ENCODE results near the gene TPP1.

The TPP1 gene

GRCh38 chr11:6625156-6625831 lies 6.1 kb upstream of the TPP1 start:
- H3K4me3 Mint-ChIP-seq, result no peak overlapping the region
- H3K27me3 Mint-ChIP-seq, result no peaks in the 10 kb centered on the region
- H3K9me3 Mint-ChIP-seq, result no peaks in the 10 kb centered on the region
- H3K27ac Mint-ChIP-seq, result no peak overlapping the region
- no peaks in the 10 kb centered on the region for H3K36me3 Mint-ChIP-seq
- H3K4me1 Mint-ChIP-seq, result peaks cover 22% of the 10 kb centered on the region

GRCh38 chr11:6623391-6624363 lies 4.5 kb upstream of the TPP1 start:
- Mint-ChIP-seq H3K4me1 (peaks cover 22% of the 10 kb centered on the region), H3K9me3 (no peaks in the 10 kb centered on the region), H3K4me3 (no peak overlapping the region), H3K36me3 (no peaks in the 10 kb centered on the region), H3K27me3 (no peaks in the 10 kb centered on the region), H3K27ac (no peak overlapping the region)

DNA sequence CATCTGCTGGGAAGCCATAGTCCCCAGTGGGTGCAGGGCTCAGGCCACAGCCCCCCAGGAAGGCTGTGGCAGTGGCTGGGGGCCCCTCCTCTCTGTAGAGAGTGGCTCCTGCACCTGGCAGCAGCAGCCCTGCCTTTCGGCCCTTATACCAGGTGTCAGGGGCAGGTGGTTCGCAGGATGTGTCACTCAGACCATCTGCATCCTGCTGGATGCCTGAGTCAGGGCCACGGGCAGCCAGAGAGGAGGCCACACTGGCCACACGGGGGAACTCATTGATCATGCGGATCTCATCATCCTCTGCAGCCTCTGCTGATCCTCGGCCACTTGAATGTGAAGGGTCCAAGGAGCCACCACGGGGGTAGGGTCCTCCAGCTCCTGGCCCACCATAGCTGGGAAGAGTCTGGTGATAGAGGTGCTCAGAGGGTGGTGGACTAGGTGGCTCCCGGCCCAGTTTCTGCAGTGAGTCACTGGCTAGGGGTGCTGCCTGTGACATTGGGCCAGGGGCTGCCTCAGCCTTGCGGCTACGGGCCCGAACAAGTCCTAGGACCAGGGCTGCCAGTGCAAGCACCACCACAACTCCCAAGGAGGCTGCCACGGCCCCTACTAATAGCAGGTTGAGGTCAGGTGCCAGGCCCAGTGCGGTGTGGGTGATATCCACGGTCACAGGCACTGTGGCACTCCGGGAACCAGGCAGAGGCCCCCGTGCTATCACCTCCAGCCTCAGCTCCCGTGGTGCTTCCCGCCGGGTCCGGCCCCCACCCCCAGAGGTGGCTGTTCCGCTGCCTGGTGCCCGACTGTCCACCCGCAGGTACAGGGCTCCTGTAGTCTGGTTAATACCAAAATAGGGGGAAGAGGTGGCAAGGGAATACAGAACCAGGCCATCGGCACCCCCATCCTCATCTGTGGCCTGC lies 3.3 kb upstream of the TPP1 start:
- Mint-ChIP-seq H3K27ac (no peak overlapping the region), H3K9me3 (no peaks in the 10 kb centered on the region), H3K4me1 (peaks cover 13% of the 10 kb centered on the region), H3K27me3 (no peaks in the 10 kb centered on the region), H3K36me3 (no peaks in the 10 kb centered on the region), H3K4me3 (no peak overlapping the region)

DNA sequence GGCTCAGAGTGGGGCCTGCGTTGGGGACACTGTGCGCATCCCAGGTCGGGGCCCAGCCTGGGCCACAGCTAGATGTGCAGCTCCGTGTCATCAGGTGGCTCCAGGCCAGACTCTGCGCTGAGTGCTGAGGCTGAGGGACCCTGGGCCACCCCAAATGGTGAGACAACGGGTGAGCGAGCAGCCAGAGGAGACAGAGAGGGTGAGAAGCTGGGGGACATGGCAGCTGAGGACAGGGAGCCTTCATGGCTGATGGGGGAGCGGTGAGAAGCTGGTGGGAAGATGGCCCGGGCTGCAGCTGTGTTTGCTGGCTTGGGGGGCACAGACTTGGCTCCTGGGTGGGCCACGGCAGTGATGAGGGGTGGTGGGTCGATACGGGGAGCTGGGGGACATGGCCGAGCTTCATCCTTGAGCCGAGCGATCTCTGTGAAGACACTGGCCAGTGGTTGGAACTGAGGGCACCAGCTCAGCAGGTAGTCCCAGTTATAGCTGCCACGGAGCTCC lies 2.5 kb upstream of the TPP1 start:
- Mint-ChIP-seq H3K9me3 (no peaks in the 10 kb centered on the region), H3K27me3 (no peaks in the 10 kb centered on the region), H3K4me1 (peaks cover 6% of the 10 kb centered on the region), H3K27ac (no peak overlapping the region), H3K36me3 (no peaks in the 10 kb centered on the region), H3K4me3 (no peak overlapping the region)

DNA sequence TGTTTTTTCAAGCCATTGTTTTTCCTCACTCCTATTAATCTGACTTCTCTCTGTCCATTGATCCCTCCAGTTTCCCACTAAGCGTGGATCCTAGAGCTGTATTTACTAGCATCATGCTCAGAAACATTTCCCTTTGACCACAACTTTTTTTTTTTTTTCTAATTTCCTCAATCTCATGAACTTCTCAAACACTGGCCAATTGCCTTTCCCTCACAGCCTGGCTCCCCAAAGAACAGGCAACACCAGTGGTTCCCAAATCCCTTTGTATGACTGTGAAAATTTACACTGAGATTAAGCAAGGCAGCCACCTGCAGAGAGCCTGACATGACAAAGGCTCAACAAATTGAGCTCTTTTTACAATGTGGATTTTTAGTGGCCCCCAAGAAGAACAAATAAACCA lies 1.4 kb upstream of the TPP1 start:
- H3K4me3 Mint-ChIP-seq, result no peak overlapping the region
- H3K27ac Mint-ChIP-seq, result no peak overlapping the region
- H3K9me3 Mint-ChIP-seq, result no peaks in the 10 kb centered on the region
- peaks cover 11% of the 10 kb centered on the region for H3K4me1 Mint-ChIP-seq
- no peaks in the 10 kb centered on the region for H3K27me3 Mint-ChIP-seq
- peaks cover 4% of the 10 kb centered on the region for H3K36me3 Mint-ChIP-seq

DNA sequence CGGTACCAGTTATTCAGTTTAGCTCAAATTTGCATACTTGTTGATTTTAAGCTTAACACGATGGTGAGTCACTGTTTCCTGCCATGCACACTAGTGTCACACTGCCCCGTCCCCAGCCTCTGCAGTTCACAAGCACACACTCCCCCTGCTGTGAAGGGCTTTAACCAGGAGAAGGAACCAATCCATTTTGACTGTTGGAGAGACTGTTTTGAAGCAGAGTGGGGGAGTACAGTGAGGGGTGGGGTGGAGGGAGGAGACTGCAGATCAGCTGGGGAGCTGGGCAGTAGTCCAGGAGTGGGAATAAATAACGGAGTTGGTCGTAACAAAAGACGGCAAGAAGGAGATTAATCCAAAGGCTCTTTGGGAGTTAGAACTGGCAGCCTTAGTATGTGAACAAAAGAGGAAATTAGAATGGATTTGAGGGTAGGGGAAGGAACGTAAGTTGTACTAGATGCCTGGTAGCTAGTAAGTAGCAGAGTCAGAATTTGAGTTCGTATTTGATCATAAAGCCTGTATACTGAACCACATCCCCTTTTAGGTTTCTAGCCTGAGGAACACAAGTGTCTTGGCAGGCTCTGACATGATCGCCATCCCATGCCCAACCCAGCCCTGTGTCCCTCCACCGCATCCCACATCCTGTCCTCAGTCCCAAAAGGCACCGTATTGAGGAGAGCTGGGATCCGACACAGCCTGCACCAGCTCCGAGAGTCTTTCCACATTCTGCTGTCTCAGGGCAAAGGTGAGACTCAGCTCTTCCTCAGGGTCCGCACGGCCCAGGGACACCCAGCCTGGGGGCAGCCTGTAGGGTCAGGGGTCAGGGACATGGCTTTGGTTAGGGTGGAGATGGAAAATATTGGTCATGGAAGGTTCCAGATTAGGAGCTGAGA lies 862 bp downstream of the TPP1 start:
- Mint-ChIP-seq H3K27me3 (no peaks in the 10 kb centered on the region), H3K36me3 (peaks cover 8% of the 10 kb centered on the region), H3K27ac (no peak overlapping the region), H3K4me1 (peaks cover 11% of the 10 kb centered on the region), H3K4me3 (no peak overlapping the region), H3K9me3 (no peaks in the 10 kb centered on the region)

DNA sequence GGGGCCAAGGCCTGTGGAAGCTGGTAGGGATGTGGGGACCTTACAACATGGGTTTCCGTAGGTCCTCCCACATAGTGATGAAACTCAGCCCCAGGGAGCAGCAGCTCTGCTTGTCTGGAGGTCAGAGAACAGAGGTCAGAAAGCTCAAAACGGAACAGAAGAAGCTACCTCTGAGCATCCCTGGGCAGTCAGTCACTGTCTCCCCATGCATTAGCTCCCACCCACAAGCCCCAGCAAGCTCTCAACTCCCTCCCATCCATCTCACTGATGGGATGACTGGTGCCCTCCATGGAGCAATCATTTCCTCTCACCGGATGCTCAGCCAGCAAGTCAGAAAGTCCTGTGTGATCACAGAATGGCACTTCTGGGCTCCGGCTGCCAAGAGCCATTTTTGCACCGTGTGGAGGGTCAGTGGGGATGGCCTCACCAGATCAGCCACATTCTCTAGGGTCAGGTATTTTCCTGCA lies 1.9 kb downstream of the TPP1 start:
- H3K9me3 Mint-ChIP-seq, result no peaks in the 10 kb centered on the region
- peaks cover 11% of the 10 kb centered on the region for H3K4me1 Mint-ChIP-seq
- no peak overlapping the region for H3K4me3 Mint-ChIP-seq
- peaks cover 8% of the 10 kb centered on the region for H3K36me3 Mint-ChIP-seq
- no peak overlapping the region for H3K27ac Mint-ChIP-seq
- H3K27me3 Mint-ChIP-seq, result no peaks in the 10 kb centered on the region

- Mint-ChIP-seq H3K27ac (no peak overlapping the region), H3K4me3 (peak overlapping the region; percentile 17)
Measured at GRCh38 chr11:6616596-6617250, 2.5 kb downstream of the TPP1 start.

GRCh38 chr11:6615882-6616585 lies 3.2 kb downstream of the TPP1 start:
- peaks cover 17% of the 10 kb centered on the region for H3K4me1 Mint-ChIP-seq
- H3K27me3 Mint-ChIP-seq, result no peaks in the 10 kb centered on the region
- H3K27ac Mint-ChIP-seq, result no peak overlapping the region
- peaks cover 11% of the 10 kb centered on the region for H3K36me3 Mint-ChIP-seq
- H3K4me3 Mint-ChIP-seq, result no peak overlapping the region
- H3K9me3 Mint-ChIP-seq, result no peaks in the 10 kb centered on the region

More at GRCh38 chr11:6616596-6617250, 2.5 kb downstream of the TPP1 start:
- H3K36me3 Mint-ChIP-seq, result peaks cover 8% of the 10 kb centered on the region
- peaks cover 11% of the 10 kb centered on the region for H3K4me1 Mint-ChIP-seq
- H3K9me3 Mint-ChIP-seq, result no peaks in the 10 kb centered on the region
- H3K27me3 Mint-ChIP-seq, result no peaks in the 10 kb centered on the region

DNA sequence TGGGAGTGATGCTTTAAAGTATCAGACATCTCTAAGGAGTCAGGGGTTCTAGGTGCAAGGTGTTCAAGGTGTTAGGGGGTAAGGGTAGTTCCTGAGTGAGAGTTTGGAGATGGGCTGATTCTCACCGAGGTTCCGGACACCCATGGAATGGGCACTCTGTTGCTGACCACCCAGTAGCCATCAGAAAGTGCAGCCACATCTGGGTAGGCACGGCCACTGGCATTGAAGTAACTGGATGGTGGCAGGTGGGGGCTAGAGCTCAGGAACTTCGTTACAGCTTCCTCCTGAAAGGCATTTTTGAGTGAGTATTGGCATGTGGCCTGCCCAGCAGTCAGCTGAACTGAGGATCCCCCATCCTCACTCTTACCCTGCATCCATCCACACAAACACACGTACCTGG lies 4.2 kb downstream of the TPP1 start:
- Mint-ChIP-seq H3K36me3 (peaks cover 11% of the 10 kb centered on the region), H3K4me3 (no peak overlapping the region), H3K4me1 (peaks cover 24% of the 10 kb centered on the region), H3K27me3 (no peaks in the 10 kb centered on the region), H3K27ac (no peak overlapping the region), H3K9me3 (no peaks in the 10 kb centered on the region)

DNA sequence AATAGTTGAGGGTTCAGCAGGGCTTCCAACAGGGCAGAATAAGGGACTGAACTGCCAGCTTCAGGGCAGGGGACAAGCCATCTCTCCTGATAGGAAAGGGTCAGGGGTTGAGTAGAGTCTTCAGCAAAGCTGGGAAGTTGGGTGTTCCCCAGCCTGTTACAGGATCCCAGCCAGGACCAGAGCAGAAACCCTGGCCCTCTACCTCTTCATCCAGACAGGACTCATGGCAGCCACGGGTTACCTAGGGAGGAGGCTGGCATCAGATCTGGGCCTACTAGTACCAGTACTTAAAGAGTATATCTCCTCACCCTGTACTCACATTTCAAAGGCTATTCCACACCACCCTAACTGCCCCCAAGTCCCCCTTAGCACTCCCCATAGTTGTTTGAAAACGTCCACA lies 4.8 kb downstream of the TPP1 start:
- Mint-ChIP-seq H3K4me1 (peaks cover 30% of the 10 kb centered on the region), H3K27ac (no peak overlapping the region), H3K4me3 (no peak overlapping the region)

GRCh38 chr11:6613496-6613895 lies 5.7 kb downstream of the TPP1 start:
- Mint-ChIP-seq H3K4me1 (peaks cover 37% of the 10 kb centered on the region), H3K9me3 (no peaks in the 10 kb centered on the region), H3K36me3 (peaks cover 18% of the 10 kb centered on the region), H3K27ac (no peak overlapping the region), H3K4me3 (no peak overlapping the region), H3K27me3 (no peaks in the 10 kb centered on the region)

More for the DNA sequence above, 4.8 kb downstream of the TPP1 start:
- H3K36me3 Mint-ChIP-seq, result peaks cover 17% of the 10 kb centered on the region
- no peaks in the 10 kb centered on the region for H3K27me3 Mint-ChIP-seq
- H3K9me3 Mint-ChIP-seq, result no peaks in the 10 kb centered on the region

DNA sequence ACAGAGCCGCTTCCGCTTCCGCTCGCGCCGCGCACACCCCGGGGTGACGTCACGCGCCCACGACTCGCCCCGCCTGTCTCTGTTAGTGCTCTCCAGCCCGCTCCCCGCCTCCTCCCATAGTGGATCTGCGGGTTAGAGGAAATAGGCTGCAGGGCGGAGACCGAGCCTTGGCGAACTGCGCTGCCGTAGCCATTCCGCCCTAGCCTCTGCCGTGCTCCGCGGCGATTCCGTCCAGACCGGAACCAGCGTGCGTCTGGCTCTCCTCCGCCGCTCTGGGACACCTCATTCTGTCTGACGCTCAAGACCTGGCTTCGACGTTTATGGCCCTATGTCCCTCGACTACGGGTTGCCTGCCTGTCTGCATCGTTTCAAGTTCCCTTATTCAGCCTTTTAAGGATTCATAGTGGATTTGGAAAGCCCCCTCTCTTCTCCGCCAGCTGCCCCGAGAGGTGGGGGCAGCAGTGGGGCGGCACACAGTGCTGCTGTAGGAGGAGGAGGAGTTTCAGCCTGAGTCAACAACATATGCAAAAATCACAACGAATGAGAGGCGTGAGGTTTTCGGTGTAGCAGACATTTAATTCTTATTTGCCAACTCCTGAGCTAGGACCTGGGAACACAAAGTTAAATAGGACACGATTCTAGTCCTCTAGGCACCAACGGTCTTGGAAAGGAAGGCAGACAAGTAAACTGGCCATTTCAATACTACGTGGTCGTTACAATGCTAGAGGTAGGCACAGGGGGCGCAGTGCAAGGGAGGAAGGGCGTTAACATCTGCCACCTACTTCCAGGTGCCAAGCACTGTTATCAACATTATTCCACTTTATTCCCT lies 6.8 kb downstream of the TPP1 start, which contains the start of gene TAF10:
TSS of gene TAF10 (minus strand) at position 4 of the 829 bp plus-strand sequence. CDS start 27 bp downstream, outside the sequence.
- H3K36me3 Mint-ChIP-seq, result peaks cover 20% of the 10 kb centered on the region
- H3K4me3 Mint-ChIP-seq, result peak within 1 kb of the TSS; percentile 97
- no peaks in the 10 kb centered on the region for H3K27me3 Mint-ChIP-seq
- H3K27ac Mint-ChIP-seq, result peak within 1 kb of the TSS; percentile 93
- peaks cover 46% of the 10 kb centered on the region for H3K4me1 Mint-ChIP-seq
- H3K9me3 Mint-ChIP-seq, result no peaks in the 10 kb centered on the region
